GM12878 (cell line): ENCODE results near the gene GYPC. TPM values are rescaled to one million over a fixed set of nuclear protein-coding genes. Genes with fewer than 3 reads are reported as not detected.

Source experiments
- ATAC-seq: fragments of 200-7000 bp; cut with Tn5 transposase; 3 replicates; pipeline ENCODE4 v1.9.1; 2020; ENCODE audit warnings: mild to moderate bottlenecking, moderate library complexity
- BruUV-seq: library from RNA; stranded (reverse); fragments of 400-500 nt; replicated peaks from 2 replicates; lab custom pipeline; 2021; lab: Mats Ljungman, UMichigan
- CTCF ChIA-PET: fragments of 300-600 bp; sonication (Branson Sonifier 250); formaldehyde crosslinking; extraction: SDS; loops from one replicate; lab custom pipeline; 2021; ENCODE audit warnings: inconsistent platforms; lab: Yijun Ruan, JAX
- POLR2A ChIA-PET: fragments of 350-600 bp; formaldehyde crosslinking; extraction: SDS; loops from one replicate; lab custom pipeline; 2021; ENCODE audit warnings: inconsistent platforms; lab: Charles Lee
- RAD21 ChIA-PET: fragments of 300-600 bp; sonication (Branson Sonifier 250); formaldehyde crosslinking; loops from one replicate; lab custom pipeline; 2023; ENCODE audit warnings: antibody characterized with exemption; ENCODE audit not compliant: unreplicated experiment; lab: Charles Lee
- SMC1A ChIA-PET: fragments of 300-600 bp; sonication (Branson Sonifier 250); formaldehyde crosslinking; loops from one replicate; lab custom pipeline; 2023; ENCODE audit not compliant: unreplicated experiment, uncharacterized antibody; lab: Charles Lee
- DNase-seq: peaks from one replicate; pipeline ENCODE4 v3.0.0-alpha.2; 2011; ENCODE audit warnings: low read depth, low spot score
- FAIRE-seq: peaks from 3 replicates; lab custom pipeline; 2011; peaks lifted over from hg19 to GRCh38; lab: Jason Lieb, UNC
- H2AFZ ChIP-seq: 2 replicates; pipeline ENCODE4 v1.6.0; 2011; ENCODE audit warnings: low read depth, low read length, control low read depth; ENCODE audit not compliant: control insufficient read depth
- H3K27ac ChIP-seq: 2 replicates; pipeline ENCODE4 v1.5.1; 2011; ENCODE audit warnings: control low read depth; ENCODE audit not compliant: control insufficient read depth, insufficient read depth
- H3K27me3 ChIP-seq, 2 experiments: replicated peaks in 1 of 2; 2 replicates each; pipeline versions ENCODE4 v1.6.0 to v1.6.1; 2011; ENCODE audit warnings: low read length in 1 of 2; ENCODE audit not compliant: control insufficient read depth in 2 of 2, insufficient read depth in 2 of 2
- H3K36me3 ChIP-seq, 2 experiments: 2 replicates each; pipeline ENCODE4 v1.5.1; 2011; ENCODE audit warnings: low read length in 1 of 2; ENCODE audit not compliant: control insufficient read depth in 2 of 2, insufficient read depth in 2 of 2
- H3K4me1 ChIP-seq: 2 replicates; pipeline ENCODE4 v1.6.1; 2011; ENCODE audit warnings: mild to moderate bottlenecking, low read length, moderate library complexity, mixed read lengths; ENCODE audit not compliant: control insufficient read depth, insufficient read depth
- H3K4me2 ChIP-seq: 2 replicates; pipeline ENCODE4 v1.6.0; 2011; ENCODE audit warnings: control low read depth; ENCODE audit not compliant: control insufficient read depth, insufficient read depth
- H3K4me3 ChIP-seq: fragments of 200-600 bp; sonication (generic); 2 replicates; pipeline ENCODE4 v1.5.1; 2016
- H3K79me2 ChIP-seq: 2 replicates; pipeline ENCODE4 v1.6.0; 2011; ENCODE audit warnings: low read length; ENCODE audit not compliant: control insufficient read depth, insufficient read depth
- H3K9ac ChIP-seq: 2 replicates; pipeline ENCODE4 v1.8.0; 2011; ENCODE audit warnings: low read length, control low read depth, mixed read lengths; ENCODE audit not compliant: control insufficient read depth, insufficient read depth
- H3K9me3 ChIP-seq: replicated peaks from 3 replicates; pipeline ENCODE4 v1.5.1; 2011; ENCODE audit warnings: mild to moderate bottlenecking, low read length; ENCODE audit not compliant: control insufficient read depth, insufficient read depth
- H4K20me1 ChIP-seq: 2 replicates; pipeline ENCODE4 v1.6.0; 2011; ENCODE audit not compliant: control insufficient read depth, insufficient read depth
- BMI1 ChIP-seq: fragments of 450-650 bp; IDR thresholded peaks from 2 replicates; pipeline ENCODE4 v1.6.1; 2016; ENCODE audit warnings: mild to moderate bottlenecking, moderate library complexity, borderline replicate concordance
- CHD1 ChIP-seq: IDR thresholded peaks from 2 replicates; pipeline ENCODE4 v1.6.1; 2012; ENCODE audit warnings: low read depth, low read length, improper control_type of control experiment
- CHD2 ChIP-seq: IDR thresholded peaks from 2 replicates; pipeline ENCODE4 v1.6.1; 2011; ENCODE audit warnings: low read depth, low read length, improper control_type of control experiment, borderline replicate concordance
- RUNX3 ChIP-seq: IDR thresholded peaks from 2 replicates; pipeline ENCODE4 v1.6.1; 2012; ENCODE audit warnings: low read length, inconsistent platforms
- SREBF1 ChIP-seq: IDR thresholded peaks from 2 replicates; pipeline ENCODE4 v1.6.1; 2012; ENCODE audit warnings: mild to moderate bottlenecking, low read length
- STAT3 ChIP-seq: IDR thresholded peaks from 2 replicates; pipeline ENCODE4 v1.6.1; 2011; ENCODE audit warnings: low read depth, low read length, improper control_type of control experiment
- ZNF217 ChIP-seq: fragments of 450-650 bp; IDR thresholded peaks from 2 replicates; pipeline ENCODE4 v1.6.1; 2017; ENCODE audit warnings: antibody characterized with exemption, mild to moderate bottlenecking
- ZZZ3 ChIP-seq: IDR thresholded peaks from 2 replicates; pipeline ENCODE4 v1.6.1; 2011; ENCODE audit warnings: low read depth; ENCODE audit not compliant: control insufficient read depth, insufficient read length
- WGBS: methylation state at CpG from one replicate; pipeline ENCODE4 v1.1.6; 2016; ENCODE audit warnings: low lambda C conversion rate; ENCODE audit not compliant: insufficient replicate concordance, insufficient coverage; ENCODE audit errors: missing lambda C conversion rate; 5-methylcytosine and 5-hydroxymethylcytosine counted together
- in situ Hi-C: fragments of 300-500 bp; cut with MboI; formaldehyde crosslinking; loops from 9 replicates; pipeline ENCODE4 v1.14.3; 2018; ENCODE audit warnings: mixed read lengths
- intact Hi-C: fragments of 100-400 bp; cut with micrococcal nuclease; formaldehyde crosslinking; loops from one replicate; pipeline ENCODE4 v1.14.2; 2022; ENCODE audit not compliant: unreplicated experiment
- polyA plus RNA-seq, 11 experiments: library from polyadenylated mRNA; depleted of rRNA in 4 of 11; unstranded in 6 of 11; stranded (reverse) in 5 of 11; fragments of >200 nt; fragmentation: Nextera tagmentation in 4 of 11; fragmentation: Illumina TruSeq in 1 of 11; extraction: Ambion mirVana in 4 of 11; extraction: Trizol in 1 of 11; gene quantifications; 1 replicate in 1 of 11; 2 replicates in 10 of 11; pipeline versions ENCODE4 v1.2.1 to v1.2.3, GENCODE V29; 2011 to 2016; ENCODE audit warnings: inconsistent platforms in 2 of 11, missing spikeins in 2 of 11, low read depth in 1 of 11
- total RNA-seq, 4 experiments: library from RNA; depleted of rRNA in 3 of 4; stranded (reverse); fragments of >200 nt in 3 of 4; fragmentation: Illumina TruSeq in 1 of 4; extraction: Trizol in 1 of 4; gene quantifications; 2 replicates each; pipeline versions ENCODE4 v1.2.1 to v1.2.3, GENCODE V29; 2013 to 2021
- TF ChIP-seq, protein P1 (sequence below): fragments of 450-650 bp; IDR thresholded peaks from 2 replicates; pipeline ENCODE4 v1.6.1; 2018; ENCODE audit warnings: borderline replicate concordance, mild to moderate bottlenecking; ENCODE audit not compliant: partially characterized antibody

GYPC gene
- total and polyA plus RNA-seq, 10 of the 15 experiments (the other 5 are each of a cell fraction or from before 2014, with no cell fraction given): 26.2 to 150 (median 81.4) TPM

DNA sequence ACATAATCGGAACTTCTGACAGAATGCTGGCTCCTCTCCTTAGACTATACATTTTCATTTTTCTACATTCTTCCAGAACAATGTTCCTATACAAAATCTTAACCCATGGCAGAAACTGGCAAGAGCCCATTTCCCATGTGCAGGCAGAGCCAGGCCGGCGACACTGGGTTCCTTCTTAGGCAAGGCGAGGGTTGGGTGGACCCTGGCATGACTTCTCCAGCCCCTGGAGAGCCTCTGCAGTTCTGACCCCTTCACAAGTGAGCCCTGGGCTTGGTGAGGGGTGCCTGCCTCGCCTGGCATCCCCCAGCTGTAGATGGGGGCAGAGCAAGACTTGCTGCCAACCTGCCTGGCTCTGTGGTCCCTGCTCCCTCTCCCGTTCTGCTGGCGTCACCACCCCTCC, 5.0 kb downstream of the GYPC start:
- no peak overlapping the region for H3K4me3 ChIP-seq
- WGBS: 90% methylated on average over 7 of the region's 7 CpGs
- RAD21 ChIA-PET: interaction anchor here (0.6 to 2.0 kb wide), 2 partner anchors 21 to 45 kb away, joined by 3 to 6 read pairs; no protein-coding TSS in a partner anchor
- SMC1A ChIA-PET: no interaction called here
- FAIRE-seq (no peak), ATAC-seq (no peak), DNase-seq (no peak)
- TF ChIP-seq, protein P1, sequence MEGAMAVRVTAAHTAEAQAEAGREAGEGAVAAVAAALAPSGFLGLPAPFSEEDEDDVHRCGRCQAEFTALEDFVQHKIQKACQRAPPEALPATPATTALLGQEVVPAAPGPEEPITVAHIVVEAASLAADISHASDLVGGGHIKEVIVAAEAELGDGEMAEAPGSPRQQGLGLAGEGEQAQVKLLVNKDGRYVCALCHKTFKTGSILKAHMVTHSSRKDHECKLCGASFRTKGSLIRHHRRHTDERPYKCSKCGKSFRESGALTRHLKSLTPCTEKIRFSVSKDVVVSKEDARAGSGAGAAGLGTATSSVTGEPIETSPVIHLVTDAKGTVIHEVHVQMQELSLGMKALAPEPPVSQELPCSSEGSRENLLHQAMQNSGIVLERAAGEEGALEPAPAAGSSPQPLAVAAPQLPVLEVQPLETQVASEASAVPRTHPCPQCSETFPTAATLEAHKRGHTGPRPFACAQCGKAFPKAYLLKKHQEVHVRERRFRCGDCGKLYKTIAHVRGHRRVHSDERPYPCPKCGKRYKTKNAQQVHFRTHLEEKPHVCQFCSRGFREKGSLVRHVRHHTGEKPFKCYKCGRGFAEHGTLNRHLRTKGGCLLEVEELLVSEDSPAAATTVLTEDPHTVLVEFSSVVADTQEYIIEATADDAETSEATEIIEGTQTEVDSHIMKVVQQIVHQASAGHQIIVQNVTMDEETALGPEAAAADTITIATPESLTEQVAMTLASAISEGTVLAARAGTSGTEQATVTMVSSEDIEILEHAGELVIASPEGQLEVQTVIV: no peak
- TF ChIP-seq STAT3 (no peak), CHD2 (no peak), CHD1 (no peak), ZNF217 (no peak), ZZZ3 (no peak), BMI1 (no peak), SREBF1 (no peak), RUNX3 (no peak)
- no TSS peak for BruUV-seq
- intact Hi-C loops: no loop called here
- no peaks in the 10 kb centered on the region for H4K20me1 ChIP-seq
- CTCF ChIA-PET: no interaction called here
- H3K27me3 ChIP-seq: no peaks in the 10 kb centered on the region
- POLR2A ChIA-PET: no interaction called here
- H2AFZ ChIP-seq: no peak overlapping the region
- peaks cover 92% of the 10 kb centered on the region for H3K79me2 ChIP-seq
- H3K27ac ChIP-seq: no peak overlapping the region
- H3K36me3 ChIP-seq: peaks cover 0 to 3% of the 10 kb centered on the region in 2 experiments; a peak in 1 of 4 replicates
- in situ Hi-C loops: loop anchor here (25.0 kb wide), 1 partner anchor 726 kb away; the partner anchor contains the start of gene MAP3K2
- H3K4me1 ChIP-seq: peaks cover 61% of the 10 kb centered on the region
- no peaks in the 10 kb centered on the region for H3K9me3 ChIP-seq
- H3K4me2 ChIP-seq: no peak overlapping the region
- H3K9ac ChIP-seq: no peak overlapping the region
